ENCODE data around the gene EPHA3.

Gene EPHA3

GRCh38 chr3:89467898-89468363 lies 360.5 kb downstream of the EPHA3 start:
- DNase-seq: no peak

GRCh38 chr3:89472101-89472500 lies 364.7 kb downstream of the EPHA3 start:
- DNase-seq: no peak

DNA sequence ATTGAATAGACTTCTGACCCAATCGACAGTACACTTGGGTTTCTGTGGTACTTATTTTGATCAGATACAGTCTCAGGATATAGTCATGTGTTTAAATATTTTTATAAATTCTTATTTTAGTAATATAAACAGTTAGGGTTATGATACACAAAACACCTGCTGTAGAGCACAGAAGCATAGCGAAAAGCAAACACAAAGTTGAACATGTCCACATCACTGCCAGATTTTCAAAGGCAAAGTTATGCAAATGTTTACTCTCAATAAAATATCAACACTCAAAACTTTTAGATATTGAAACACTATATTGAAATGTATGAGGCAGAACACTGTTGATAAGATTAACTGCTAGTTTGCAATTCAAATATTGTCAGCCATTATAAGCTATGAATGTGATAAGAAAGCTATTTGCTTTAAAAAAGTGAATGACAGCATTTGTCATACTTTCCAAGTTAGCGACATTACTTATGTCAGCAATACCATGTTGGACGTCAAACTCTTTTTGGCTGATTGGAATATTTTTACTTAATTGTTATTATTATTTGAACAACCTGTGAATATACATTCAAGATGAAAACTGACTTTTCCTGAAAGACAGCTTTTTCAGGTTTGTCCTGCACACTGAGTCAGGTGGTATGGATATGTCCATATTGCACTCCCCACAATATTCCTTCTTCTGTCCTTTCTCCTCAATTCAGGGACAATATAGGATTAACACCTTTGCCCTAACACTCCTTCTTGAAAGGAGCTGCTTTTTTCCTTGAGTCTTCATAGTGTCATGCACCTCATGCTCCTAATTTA lies 367.1 kb downstream of the EPHA3 start:
- DNase-seq: no peak

DNA sequence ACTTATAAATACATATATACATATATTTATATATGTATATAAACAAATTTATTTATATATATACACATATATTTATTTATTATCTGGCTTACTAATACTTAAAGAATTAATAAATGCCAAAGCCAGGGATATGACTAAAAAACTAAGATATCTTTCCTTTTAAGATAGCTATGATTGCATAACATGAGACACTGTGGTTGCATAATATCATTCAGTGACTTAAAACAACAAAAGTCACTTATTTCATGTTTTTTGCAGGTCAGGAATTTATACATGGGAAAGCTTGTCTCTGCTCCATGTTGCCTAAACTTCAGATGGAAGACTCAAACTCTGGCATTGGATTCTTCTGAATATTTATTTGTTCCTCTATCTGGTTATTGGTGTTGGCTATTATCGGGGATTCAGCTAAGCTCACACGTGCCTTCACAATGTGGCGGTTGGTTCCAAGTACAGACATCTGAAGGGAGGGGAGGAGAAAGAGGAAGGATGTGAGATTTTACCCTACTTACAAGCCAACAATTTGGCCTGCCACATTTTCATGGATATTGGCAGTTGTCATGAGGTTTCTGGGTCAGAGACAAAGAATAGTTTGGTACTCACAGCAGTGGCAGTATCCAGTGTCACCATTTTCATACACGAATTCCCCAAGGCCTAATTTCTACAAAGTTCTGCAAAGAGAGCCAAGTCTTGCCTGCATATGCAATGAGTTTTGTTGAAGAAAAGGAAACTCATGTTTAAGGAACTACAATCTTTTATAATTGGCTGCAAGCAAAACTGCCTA lies 381.6 kb downstream of the EPHA3 start:
- no peak for DNase-seq

DNA sequence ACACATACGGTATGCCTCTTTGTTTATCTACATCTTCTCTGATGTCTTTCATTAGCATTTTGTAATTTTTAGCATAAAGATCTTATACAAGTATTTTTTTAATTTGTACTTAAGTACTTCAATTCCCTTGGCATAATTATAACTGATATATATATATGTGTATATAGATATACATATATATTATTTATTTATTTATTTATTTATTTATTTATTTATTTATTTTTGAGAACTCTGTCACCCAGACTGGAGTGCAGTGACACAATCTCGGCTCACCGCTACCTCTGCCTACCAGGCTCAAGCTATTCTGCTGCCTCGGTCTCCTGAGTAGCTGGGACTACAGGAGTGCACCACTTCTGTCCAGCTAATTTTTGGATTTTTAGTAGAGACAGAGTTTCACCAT lies 382.7 kb downstream of the EPHA3 start:
- no peak for DNase-seq

DNA sequence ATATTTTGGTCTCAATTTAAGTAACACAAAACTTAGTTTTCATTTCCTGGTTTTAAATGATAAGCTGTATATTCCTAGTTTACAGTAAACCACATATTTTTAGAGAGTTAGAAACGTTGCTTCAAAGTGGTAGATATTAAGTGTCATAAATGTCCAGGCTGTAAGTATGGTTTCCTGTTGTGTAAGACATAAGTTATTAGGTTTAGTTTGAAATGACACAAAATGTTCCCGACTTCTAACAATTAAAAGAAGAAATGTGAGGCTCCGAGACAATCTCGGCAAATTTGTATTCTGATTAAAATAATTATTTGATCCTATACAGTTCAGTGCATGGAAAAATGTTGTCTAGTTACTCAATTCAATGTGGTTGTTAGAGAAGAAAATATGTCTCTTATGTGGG lies 387.3 kb downstream of the EPHA3 start:
- no peak for DNase-seq

DNA sequence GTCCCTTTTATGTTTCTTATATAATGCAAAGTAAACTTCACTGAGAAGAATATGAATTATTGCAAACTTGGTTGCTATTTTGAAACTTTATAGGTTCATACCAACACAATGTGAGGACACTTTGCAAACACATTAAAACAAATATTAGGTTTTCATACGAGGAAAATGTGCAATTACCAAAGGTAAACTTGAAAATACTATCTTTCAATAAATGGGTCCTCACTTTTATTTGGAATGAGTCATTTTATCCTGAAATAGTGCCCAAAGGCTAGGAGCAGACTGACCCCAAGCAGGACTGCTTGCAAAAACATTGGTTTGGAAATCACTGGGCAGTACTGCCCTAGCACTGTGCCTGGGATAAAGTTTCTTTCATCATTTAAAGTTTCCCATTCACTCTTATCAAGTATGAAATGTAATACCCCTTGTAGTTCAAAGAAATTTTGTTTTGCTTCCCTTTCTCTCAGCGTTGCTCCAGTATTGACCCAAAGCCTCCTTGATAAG lies 396.5 kb downstream of the EPHA3 start:
- DNase-seq: no peak

- DNase-seq: peak; percentile 47 to 62
Observed at GRCh38 chr3:89504432-89504831, 397.0 kb downstream of the EPHA3 start.

DNA sequence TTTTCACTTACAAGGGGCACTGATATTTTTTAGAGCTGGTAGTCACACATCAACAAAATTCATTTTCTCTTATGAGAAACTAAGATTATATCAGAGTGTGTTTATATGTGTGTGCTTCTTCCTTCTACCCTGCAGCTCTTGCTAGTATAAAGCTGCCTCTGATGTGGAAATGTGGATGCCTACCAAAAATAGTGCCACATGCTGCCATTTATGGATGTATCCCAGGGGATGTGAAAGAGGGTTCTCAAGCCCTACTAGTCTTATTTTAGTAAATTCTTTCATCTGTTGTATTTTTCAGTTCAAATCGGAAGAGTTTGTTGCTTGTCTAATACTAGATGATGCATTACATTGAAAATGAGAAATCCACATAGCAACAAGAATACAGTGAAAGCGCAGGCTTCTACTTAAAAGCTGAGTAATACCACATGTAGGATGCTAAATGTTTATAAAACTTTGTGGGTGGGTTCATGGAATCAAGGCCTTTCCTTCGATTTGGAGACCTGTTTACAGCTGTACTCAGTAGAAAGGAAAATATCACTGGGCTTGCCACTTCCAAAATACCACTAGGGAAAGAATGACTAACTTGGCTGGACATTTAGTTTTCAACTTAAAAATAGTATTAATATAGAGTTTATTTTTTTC lies 399.2 kb downstream of the EPHA3 start:
- DNase-seq: no peak

GRCh38 chr3:89521328-89521727 lies 413.9 kb downstream of the EPHA3 start:
- no peak for DNase-seq

DNA sequence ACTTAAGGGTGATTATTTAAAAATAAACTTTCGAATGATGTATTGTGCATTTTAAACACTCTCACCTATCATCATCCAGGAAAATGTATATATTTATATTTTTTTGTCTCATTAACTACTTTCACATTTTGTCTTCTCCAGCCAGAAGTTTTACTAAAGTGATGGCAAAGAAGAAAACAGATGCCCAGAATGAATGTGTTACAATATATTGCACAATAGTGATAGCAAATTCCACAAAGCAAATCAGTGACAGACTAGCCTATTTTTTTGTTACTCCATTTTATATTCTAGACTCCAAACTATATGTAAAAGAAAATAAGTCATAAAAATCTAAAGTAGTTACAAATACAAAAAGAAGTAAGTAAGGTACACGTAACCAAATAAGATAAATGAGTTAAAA lies 414.7 kb downstream of the EPHA3 start:
- DNase-seq: no peak

DNA sequence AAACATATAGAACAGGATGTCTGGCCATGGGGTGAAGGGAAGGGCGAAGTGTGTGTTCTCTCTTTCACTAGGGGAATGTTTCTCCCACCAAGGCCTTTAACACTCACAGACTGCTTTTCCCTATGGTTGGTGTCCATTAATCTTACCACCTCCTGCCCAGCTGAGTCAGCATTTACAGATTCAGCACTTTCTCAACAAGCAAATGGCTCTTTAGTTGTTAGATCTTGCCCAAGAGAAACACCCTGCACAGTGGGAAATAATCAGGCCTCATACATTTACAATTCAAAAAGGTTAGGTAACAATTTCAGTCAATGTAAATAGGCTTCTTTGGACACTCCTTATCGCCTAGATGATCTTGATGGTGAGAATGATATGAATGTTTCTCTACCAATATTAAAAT lies 418.2 kb downstream of the EPHA3 start:
- no peak for DNase-seq

DNA sequence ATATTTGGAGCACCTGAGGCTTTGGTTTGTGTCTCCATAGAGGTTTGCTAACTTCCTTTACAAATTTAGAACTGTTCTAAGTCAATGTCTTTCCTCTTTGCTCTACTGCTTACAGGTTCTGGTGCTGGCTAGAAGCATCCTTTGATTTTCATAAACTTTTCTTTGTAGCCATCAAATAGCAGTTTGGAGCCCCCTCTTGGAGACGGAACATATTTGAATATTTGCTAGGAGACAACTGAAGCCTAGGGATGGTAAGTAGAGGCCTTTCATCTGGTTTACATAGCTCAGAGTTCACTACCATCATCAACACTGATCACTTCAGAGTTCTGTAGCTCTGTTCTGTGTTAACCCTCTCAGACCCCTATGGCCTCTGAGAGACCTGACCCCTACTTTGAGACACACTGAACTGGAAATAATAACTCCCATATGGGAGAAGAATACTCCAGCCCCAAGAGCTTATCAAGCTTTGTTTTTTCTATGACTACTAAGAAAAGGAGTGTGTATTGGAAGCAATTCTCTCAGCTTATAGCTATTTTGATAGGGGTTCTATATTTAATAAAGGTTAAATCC lies 420.4 kb downstream of the EPHA3 start:
- no peak for DNase-seq
